ENCODE measurements around the gene CDKL4.

GRCh38 chr2:39146630-39147029, 97.1 kb downstream of the CDKL4 start:
- TF ChIP-seq POLR2A (IDR thresholded peaks at IDR 0.05; ENCODE audit: low read depth, low read length) (no peak), POLR2AphosphoS5 (IDR thresholded peaks at IDR 0.05; ENCODE audit: low read depth, low read length) (no peak), TAF1 (IDR thresholded peaks at IDR 0.05; ENCODE audit: low read depth, low read length) (no peak), PAX5 (IDR thresholded peaks at IDR 0.05; ENCODE audit: insufficient read depth, low read length, severe bottlenecking) (no peak)

Data from GM12891 (cell line).